PC-9 (cell line): Measurements from ENCODE around the gene CFAP107.

Experiments used
- CTCF ChIP-seq: fragments of 200-600 bp; sonication (generic); conservative IDR thresholded peaks from 2 replicates; pipeline ENCODE4 v1.6.1; 2017; ENCODE audit warnings: mixed run types, antibody characterized with exemption, mild to moderate bottlenecking, moderate library complexity
- EZH2 ChIP-seq: fragments of 200-600 bp; sonication (generic); IDR thresholded peaks from 2 replicates; pipeline ENCODE4 v1.8.0; 2017; ENCODE audit warnings: antibody characterized with exemption, low read depth

- no peak for TF ChIP-seq CTCF
- TF ChIP-seq EZH2: no peak
These were observed 28.6 kb upstream of the CFAP107 start for GRCh38 chr1:12717301-12717838.
